ENCODE data around the gene LRRC8E.
A peak's percentile ranks its signal among the peaks of the same experiment; 100 is the strongest.

LRRC8E gene

DNA sequence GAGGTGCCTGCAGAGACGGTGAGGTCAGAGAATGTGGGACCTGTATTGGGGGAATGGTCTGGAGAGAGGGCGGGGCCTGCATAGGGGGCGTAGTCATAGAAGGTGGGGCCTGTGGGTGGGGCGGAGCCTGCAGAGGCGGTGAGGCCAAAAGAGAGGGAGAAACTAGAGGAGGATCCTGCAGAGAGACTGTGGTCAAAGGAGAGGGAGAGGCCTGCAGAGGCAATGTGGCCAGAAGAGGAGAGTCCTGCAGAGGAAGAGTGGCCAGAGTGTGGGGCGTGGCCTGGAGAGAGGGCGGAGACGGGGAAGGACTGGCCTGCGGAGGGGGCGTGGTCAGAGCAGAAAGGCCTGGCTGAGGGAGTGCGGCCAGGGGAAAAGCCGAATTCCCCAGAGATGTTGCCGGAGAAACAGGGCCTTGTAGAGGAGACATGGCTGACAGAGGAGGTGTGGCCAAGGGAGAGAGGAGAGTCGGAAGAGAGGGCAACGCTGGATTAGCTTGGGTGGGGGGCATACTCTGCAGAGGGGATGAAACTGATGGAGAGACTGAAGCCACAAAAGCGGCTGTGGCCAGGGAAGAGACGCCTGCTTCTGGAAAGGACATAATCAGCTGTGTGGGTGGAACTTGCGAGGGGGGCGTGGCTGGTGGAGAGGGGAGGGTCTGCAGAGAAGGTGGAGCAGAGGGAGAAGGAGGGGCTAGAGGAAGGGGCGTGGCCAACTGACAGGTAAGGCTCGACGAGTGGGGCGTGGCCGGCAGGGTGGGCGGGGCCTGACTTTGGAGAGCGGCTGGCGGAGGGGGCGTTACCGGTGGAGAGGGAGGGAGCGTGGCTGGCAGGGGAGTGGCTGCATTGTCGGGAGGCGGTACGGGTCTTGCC, 16.6 kb upstream of the LRRC8E start:
- DNase-seq (ENCODE audit: insufficient read length, low spot score): no peak
- FAIRE-seq: peak; percentile 92
- TF ChIP-seq POLR2A (IDR thresholded peaks at IDR 0.05; ENCODE audit: low read depth, low read length) (no peak), TAF1 (IDR thresholded peaks at IDR 0.05; ENCODE audit: low read depth, low read length) (no peak), POU2F2 (IDR thresholded peaks at IDR 0.05; ENCODE audit: low read depth, low read length) (no peak), PAX5 (IDR thresholded peaks at IDR 0.05; ENCODE audit: insufficient read depth, low read length, severe bottlenecking) (no peak), SPI1 (IDR thresholded peaks at IDR 0.05; ENCODE audit: low read depth, low read length) (no peak)

DNA sequence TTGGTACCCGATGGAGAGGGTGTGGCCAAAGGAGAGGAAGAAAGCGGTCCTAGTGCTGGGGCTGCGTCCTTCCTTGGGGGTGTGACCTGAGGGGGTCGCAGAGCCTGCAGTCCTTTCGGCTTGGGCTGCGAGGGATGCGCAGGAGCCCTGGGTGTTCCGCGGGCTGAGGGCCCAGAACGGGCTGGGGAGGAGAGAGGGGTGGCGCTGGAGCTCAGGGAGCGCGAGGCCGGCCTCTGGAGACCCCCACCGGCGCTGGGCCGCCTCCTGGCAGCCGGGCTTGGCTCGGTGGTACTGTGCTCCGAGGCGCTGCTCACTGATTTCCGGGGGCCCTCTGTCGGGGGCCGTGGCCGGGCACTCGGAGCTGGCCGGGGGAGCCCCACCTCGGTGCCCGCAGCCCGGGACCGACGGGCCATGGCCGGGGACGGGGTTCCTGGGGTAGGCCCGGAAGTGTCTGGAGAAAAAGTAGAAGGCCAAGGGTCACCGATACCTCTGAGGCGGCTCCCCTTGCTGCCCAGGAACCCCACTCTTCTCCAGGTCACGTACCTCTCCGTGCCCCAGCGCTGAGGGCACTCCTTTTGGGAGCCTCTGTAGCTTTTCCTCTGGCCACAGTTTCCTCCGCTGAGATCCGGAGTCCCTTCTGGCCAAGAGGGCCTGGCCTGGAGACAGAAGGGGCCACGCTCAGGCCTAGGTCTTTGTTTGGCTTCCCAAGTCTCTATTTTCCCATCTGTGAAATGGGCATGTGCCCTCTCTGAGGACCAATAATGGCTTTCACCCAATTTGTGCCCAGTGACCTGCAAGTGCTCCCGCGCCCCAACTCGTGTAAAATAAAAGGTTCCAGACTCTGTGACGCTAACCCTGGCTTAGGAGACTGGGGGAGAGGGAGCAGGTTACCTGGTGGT, 15.8 kb upstream of the LRRC8E start:
- TF ChIP-seq PAX5 (IDR thresholded peaks at IDR 0.05; ENCODE audit: insufficient read depth, low read length, severe bottlenecking) (no peak), POLR2AphosphoS5 (IDR thresholded peaks at IDR 0.05; ENCODE audit: low read depth, low read length) (no peak), POU2F2 (IDR thresholded peaks at IDR 0.05; ENCODE audit: low read depth, low read length) (no peak), SPI1 (IDR thresholded peaks at IDR 0.05; ENCODE audit: low read depth, low read length) (no peak), TAF1 (IDR thresholded peaks at IDR 0.05; ENCODE audit: low read depth, low read length) (no peak), POLR2A (IDR thresholded peaks at IDR 0.05; ENCODE audit: low read depth, low read length) (no peak)
- no peak for FAIRE-seq

DNA sequence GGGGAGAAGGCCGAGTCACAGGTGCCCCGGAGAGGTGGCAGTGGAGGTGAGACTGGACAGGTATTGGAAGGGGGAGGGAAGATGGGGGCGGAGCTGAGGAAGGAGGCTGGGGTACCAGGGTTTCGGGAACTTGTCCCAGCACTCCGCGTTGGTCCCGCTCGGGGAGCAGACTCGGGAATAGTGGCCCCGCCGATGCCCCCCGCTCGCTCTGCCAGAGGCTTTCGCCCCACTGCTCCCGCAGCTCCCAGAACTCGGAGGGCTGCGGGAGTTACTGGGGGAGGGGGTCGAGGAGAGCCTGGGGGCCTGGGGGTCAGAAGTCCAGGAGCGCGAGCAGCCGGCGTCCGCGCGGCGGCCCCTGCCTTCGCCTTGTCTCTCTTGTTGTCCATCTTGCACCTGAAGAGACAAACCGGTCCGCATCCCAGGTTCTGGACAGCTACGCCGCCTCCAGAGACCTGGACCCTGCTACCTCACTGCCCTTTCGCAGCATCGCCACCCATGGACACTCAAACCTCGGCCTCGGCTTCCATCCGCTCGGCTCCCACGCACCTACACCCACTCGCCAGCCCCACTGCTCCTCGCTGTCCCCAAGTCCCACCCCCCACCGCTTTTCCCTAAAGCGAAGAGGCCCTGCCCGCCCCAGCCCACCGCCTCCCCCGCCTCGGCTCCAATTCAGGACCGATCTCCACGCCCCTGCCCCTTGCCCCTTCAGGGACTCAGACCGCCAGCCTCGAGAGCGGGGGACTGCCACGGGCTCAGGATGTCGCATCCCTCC, 14.8 kb upstream of the LRRC8E start:
- no peak for TF ChIP-seq POU2F2 (IDR thresholded peaks at IDR 0.05; ENCODE audit: low read depth, low read length)
- TF ChIP-seq SPI1 (IDR thresholded peaks at IDR 0.05; ENCODE audit: low read depth, low read length): no peak
- no peak for TF ChIP-seq POLR2AphosphoS5 (IDR thresholded peaks at IDR 0.05; ENCODE audit: low read depth, low read length)
- TF ChIP-seq POLR2A (IDR thresholded peaks at IDR 0.05; ENCODE audit: low read depth, low read length): no peak
- no peak for TF ChIP-seq PAX5 (IDR thresholded peaks at IDR 0.05; ENCODE audit: insufficient read depth, low read length, severe bottlenecking)
- no peak for TF ChIP-seq TAF1 (IDR thresholded peaks at IDR 0.05; ENCODE audit: low read depth, low read length)
- FAIRE-seq (no peak), DNase-seq (ENCODE audit: insufficient read length, low spot score) (no peak)

More for the DNA sequence above, 15.8 kb upstream of the LRRC8E start:
- no peak for DNase-seq (ENCODE audit: insufficient read length, low spot score)

DNA sequence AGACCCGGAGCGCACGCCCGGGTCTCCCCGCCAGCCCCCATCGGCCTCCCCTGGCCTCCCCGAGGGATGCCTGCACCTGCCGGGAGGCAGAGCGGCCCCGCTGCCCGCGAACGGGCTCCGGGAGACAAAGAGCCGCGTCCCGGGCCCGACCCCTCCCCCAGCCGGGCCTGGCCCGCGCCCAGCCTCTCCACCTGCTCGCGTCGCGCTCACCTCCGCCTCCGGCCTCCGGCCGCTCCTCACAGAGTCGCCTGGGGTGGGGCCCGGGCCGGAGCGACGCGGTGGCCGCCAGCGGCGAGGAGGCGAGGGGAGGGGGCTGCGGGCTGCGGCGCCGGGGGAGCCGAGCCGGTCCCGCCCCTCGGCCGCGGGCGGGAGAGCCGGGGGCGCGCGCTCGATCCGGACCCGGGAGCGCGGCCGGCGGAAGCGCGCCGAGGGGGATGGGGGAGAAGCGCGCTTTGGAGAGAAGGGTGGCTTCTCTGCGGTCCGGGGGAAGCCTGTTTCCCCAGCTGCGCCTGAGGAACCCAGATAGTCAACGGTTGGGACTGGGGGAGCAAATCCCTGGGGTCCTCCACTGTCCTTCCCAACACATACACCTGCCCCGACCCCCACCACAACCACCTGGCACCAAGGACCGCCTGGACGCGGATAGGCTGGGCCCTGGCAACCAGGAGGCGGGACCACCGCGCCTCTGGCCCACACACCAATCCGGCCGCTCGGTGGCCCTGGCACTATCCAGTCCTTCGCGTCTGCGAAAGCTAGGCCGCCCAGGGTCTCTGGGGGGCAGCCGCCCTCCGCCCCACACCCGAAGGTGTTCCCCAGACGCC, 14.0 kb upstream of the LRRC8E start, which contains the start of gene PRR36:
Gene PRR36, minus strand, starts transcription at position 315 of the 821 bp plus-strand sequence. CDS start 701 bp downstream, outside the sequence.
- TF ChIP-seq SPI1 (IDR thresholded peaks at IDR 0.05; ENCODE audit: low read depth, low read length) (no peak), POU2F2 (IDR thresholded peaks at IDR 0.05; ENCODE audit: low read depth, low read length) (no peak), POLR2AphosphoS5 (IDR thresholded peaks at IDR 0.05; ENCODE audit: low read depth, low read length) (no peak), PAX5 (IDR thresholded peaks at IDR 0.05; ENCODE audit: insufficient read depth, low read length, severe bottlenecking) (no peak), TAF1 (IDR thresholded peaks at IDR 0.05; ENCODE audit: low read depth, low read length) (no peak), POLR2A (IDR thresholded peaks at IDR 0.05; ENCODE audit: low read depth, low read length) (no peak)
- no peak for FAIRE-seq
- no peak for DNase-seq (ENCODE audit: insufficient read length, low spot score)

DNA sequence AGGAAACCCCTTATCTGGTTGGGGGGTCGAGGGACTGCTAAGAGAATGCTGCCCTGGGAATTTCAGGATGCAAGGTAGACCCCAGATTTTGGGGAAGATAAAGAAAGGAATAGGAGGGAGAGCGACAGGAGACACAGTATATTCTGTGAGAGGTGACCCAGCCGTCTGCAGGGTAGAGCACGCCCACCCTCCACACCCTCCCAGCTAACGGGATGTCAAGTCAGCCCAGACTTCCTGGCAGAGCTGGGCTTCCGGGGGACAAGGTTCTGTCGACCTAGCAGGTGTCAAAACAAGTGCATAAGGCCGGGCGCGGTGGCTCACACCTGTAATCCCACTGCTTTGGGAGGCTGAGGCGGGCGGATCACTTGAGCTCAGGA, 13.4 kb upstream of the LRRC8E start:
- DNase-seq (ENCODE audit: insufficient read length, low spot score) (no peak), FAIRE-seq (no peak)
- TF ChIP-seq POLR2A (IDR thresholded peaks at IDR 0.05; ENCODE audit: low read depth, low read length) (no peak), POLR2AphosphoS5 (IDR thresholded peaks at IDR 0.05; ENCODE audit: low read depth, low read length) (no peak), PAX5 (IDR thresholded peaks at IDR 0.05; ENCODE audit: insufficient read depth, low read length, severe bottlenecking) (no peak), SPI1 (IDR thresholded peaks at IDR 0.05; ENCODE audit: low read depth, low read length) (no peak), TAF1 (IDR thresholded peaks at IDR 0.05; ENCODE audit: low read depth, low read length) (no peak), POU2F2 (IDR thresholded peaks at IDR 0.05; ENCODE audit: low read depth, low read length) (no peak)

DNA sequence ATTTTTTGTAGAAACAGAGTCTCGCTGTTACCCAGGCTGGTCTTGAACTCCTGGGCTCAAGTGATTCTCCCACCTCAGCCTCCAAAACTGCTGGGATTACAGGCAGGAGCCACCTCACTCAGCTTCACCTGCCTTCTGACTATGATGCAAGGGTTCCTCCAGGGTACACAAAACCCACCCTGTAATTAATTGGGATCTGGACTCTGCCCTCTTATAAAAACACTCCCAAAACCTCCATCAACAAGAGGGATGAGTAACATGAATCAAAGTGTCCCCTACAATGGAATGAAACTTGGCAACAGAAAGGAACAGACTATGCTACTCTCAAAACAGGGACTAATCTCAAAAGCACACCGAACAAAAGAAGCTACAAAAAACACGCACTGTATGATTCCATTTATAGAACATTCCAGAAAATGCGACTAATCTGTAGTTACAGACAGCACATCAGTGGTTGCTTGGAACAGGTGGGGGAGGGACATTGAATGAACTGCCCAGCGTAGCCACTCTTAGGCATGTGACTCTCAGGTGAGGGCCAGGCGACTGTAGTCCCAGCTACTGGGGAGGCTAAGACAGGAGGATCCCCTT, 11.0 kb upstream of the LRRC8E start:
- FAIRE-seq (no peak), DNase-seq (ENCODE audit: insufficient read length, low spot score) (no peak)
- TF ChIP-seq POU2F2 (IDR thresholded peaks at IDR 0.05; ENCODE audit: low read depth, low read length) (no peak), PAX5 (IDR thresholded peaks at IDR 0.05; ENCODE audit: insufficient read depth, low read length, severe bottlenecking) (no peak), TAF1 (IDR thresholded peaks at IDR 0.05; ENCODE audit: low read depth, low read length) (no peak), SPI1 (IDR thresholded peaks at IDR 0.05; ENCODE audit: low read depth, low read length) (no peak), POLR2A (IDR thresholded peaks at IDR 0.05; ENCODE audit: low read depth, low read length) (no peak), POLR2AphosphoS5 (IDR thresholded peaks at IDR 0.05; ENCODE audit: low read depth, low read length) (no peak)

DNA sequence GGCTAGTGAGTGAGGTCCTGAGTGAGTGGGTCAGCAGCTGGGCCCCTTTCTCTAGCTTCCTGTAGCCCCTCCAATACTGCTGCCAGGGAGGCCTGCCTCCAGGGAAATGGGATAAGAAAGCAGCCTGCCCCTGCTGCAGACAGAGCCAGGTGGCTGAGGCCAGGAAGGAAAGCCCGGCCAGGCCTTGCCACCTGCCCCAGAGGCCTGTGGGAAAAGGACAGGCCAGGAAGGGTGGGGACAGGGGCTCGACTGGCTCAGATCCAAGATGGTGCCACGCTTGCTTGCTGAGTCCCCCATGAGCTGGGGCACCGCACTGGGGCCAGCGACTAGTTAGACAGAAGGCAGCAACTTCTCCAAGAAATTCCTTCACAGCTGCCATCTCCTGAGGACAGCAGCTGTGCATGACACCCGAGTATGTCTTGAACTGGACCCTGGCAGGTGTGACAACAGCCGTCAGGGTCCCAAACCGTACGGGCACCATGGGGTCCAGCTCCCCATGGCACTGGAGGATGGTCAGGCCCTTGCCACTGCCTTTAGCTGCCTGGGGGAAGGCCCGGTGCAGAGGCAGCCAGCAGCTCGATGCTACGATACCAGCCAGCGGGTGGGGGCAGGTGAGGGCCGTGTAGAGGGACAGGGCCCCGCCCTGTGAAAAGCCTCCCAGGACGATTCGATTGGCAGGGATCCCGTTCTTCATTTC, 9.1 kb upstream of the LRRC8E start:
- FAIRE-seq (no peak), DNase-seq (ENCODE audit: insufficient read length, low spot score) (no peak)
- TF ChIP-seq TAF1 (IDR thresholded peaks at IDR 0.05; ENCODE audit: low read depth, low read length): no peak
- no peak for TF ChIP-seq POLR2AphosphoS5 (IDR thresholded peaks at IDR 0.05; ENCODE audit: low read depth, low read length)
- TF ChIP-seq POLR2A (IDR thresholded peaks at IDR 0.05; ENCODE audit: low read depth, low read length): no peak
- TF ChIP-seq PAX5 (IDR thresholded peaks at IDR 0.05; ENCODE audit: insufficient read depth, low read length, severe bottlenecking): no peak
- TF ChIP-seq SPI1 (IDR thresholded peaks at IDR 0.05; ENCODE audit: low read depth, low read length): no peak
- TF ChIP-seq POU2F2 (IDR thresholded peaks at IDR 0.05; ENCODE audit: low read depth, low read length): no peak
